Lower leg skin (tissue), 4 donors: ENCODE measurements around the gene GPBAR1. TPM values are rescaled to one million over a fixed set of nuclear protein-coding genes. Genes with fewer than 3 reads are reported as not detected.

Experiments
- DNase-seq, 2 donors: peaks; one replicate each; pipeline ENCODE4 v3.0.0-alpha.2; 2019; ENCODE audit warnings: low spot score in 2 of 2
- H3K4me3 ChIP-seq: fragments of 200-600 bp; sonication (generic); 2 replicates; pipeline ENCODE4 v1.5.1; 2017; ENCODE audit warnings: mild to moderate bottlenecking, low read depth; ENCODE audit not compliant: poor library complexity, severe bottlenecking
- POLR2A ChIP-seq, 2 donors: fragments of 450-650 bp; IDR thresholded peaks; one replicate each; pipeline ENCODE4 v1.6.1; 2016 to 2017; ENCODE audit warnings: antibody characterized with exemption in 2 of 2, mild to moderate bottlenecking in 1 of 2, moderate library complexity in 1 of 2
- WGBS, 2 donors: methylation state at CpG; one replicate each; pipeline ENCODE4 v1.1.5; 2018; 5-methylcytosine and 5-hydroxymethylcytosine counted together
- intact Hi-C: fragments of 100-400 bp; cut with DNase I; formaldehyde crosslinking; loops from one replicate; pipeline ENCODE4 v1.15.0; 2023; ENCODE audit warnings: low total_unique reads
- total RNA-seq, 4 donors: library from RNA; depleted of rRNA; stranded (reverse); fragments of >200 nt; gene quantifications; one replicate each; pipeline ENCODE4 v1.1.0, GENCODE V29; 2016
- TF ChIP-seq, protein P1 (sequence below), 3 donors: fragments of 450-650 bp; IDR thresholded peaks; one replicate each; pipeline ENCODE4 v1.5.1; 2016; ENCODE audit warnings: antibody characterized with exemption in 3 of 3, mild to moderate bottlenecking in 3 of 3, moderate library complexity in 2 of 3

The GPBAR1 gene
- total RNA-seq, 4 donors from 2014 or later: 0.34 to 1.7 (median 1.4) TPM

DNA sequence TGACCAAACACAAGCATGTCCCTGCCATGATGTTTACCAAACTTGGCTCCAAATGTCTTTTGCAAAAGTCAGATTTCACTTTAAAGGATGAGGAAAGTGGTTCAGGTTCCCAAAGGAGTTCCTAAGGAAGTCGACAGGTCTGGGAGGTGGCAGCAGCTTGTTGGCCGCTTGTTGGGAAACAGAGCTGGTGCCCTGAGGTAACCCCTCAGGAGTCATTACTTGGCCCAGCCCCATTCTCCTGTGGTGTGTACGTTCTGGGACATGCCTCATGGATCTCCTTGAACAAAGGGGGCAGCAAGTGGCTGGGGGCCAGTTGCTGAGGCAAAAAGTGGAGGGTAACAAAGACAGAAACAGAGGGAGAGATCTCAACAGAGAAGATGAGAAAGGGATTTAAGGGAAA is 20.6 kb downstream of the GPBAR1 start:
- no peak for TF ChIP-seq POLR2A (IDR thresholded peaks at IDR 0.05)
- TF ChIP-seq, protein P1, sequence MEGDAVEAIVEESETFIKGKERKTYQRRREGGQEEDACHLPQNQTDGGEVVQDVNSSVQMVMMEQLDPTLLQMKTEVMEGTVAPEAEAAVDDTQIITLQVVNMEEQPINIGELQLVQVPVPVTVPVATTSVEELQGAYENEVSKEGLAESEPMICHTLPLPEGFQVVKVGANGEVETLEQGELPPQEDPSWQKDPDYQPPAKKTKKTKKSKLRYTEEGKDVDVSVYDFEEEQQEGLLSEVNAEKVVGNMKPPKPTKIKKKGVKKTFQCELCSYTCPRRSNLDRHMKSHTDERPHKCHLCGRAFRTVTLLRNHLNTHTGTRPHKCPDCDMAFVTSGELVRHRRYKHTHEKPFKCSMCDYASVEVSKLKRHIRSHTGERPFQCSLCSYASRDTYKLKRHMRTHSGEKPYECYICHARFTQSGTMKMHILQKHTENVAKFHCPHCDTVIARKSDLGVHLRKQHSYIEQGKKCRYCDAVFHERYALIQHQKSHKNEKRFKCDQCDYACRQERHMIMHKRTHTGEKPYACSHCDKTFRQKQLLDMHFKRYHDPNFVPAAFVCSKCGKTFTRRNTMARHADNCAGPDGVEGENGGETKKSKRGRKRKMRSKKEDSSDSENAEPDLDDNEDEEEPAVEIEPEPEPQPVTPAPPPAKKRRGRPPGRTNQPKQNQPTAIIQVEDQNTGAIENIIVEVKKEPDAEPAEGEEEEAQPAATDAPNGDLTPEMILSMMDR (IDR thresholded peaks at IDR 0.05): no peak
- intact Hi-C loops: no loop called here
- no peak for DNase-seq
- WGBS, 2 donors: 38 to 47% methylated on average over 3 of the region's 3 CpGs
- no peak overlapping the region for H3K4me3 ChIP-seq

DNA sequence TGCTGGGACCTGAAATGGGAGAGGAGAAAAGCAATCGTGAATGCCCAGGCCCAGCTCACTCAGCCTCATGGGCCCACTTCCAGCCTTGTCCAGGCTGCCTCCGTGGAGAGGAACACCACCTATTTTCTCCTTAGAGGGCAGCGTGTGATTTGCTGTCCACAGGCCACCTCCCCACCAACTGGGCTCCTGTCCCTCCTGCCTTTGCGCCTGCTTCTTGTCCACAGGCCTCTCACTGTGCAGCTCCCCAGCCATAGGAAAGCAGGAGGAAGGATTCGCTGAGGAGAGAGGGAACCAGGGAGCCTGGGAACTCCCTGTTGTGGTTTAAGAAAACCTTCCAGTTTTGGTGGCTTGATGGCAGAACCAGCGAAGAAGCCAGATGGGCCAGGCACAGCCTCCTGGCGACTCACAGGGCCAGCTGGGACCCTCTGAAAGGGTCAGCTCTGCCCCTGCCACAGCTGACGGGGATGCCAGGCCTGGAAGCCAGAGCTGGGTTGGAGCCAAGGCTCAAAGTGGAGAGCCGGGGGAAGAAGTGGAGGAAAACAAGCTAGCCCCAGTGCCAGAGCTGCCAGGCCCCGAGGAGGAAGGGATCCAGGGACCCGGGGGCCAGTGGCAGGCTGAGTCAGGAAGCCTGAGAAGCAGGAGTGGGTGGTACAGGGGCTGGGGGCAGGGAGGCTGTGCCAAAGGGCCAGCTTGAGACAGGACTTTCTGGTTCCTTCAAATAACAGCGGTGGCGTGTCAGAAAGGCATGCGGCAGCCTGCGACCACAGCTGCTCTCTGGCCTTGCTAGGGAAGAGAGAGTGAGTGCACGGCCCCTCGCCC is 21.6 kb downstream of the GPBAR1 start:
- DNase-seq: no peak
- intact Hi-C loops: no loop called here
- 22 to 31% methylated on average over 17 of the region's 17 CpGs for WGBS, 2 donors
- no peak overlapping the region for H3K4me3 ChIP-seq
- TF ChIP-seq POLR2A (IDR thresholded peaks at IDR 0.05): no peak
- TF ChIP-seq, protein P1 (IDR thresholded peaks at IDR 0.05): no peak

DNA sequence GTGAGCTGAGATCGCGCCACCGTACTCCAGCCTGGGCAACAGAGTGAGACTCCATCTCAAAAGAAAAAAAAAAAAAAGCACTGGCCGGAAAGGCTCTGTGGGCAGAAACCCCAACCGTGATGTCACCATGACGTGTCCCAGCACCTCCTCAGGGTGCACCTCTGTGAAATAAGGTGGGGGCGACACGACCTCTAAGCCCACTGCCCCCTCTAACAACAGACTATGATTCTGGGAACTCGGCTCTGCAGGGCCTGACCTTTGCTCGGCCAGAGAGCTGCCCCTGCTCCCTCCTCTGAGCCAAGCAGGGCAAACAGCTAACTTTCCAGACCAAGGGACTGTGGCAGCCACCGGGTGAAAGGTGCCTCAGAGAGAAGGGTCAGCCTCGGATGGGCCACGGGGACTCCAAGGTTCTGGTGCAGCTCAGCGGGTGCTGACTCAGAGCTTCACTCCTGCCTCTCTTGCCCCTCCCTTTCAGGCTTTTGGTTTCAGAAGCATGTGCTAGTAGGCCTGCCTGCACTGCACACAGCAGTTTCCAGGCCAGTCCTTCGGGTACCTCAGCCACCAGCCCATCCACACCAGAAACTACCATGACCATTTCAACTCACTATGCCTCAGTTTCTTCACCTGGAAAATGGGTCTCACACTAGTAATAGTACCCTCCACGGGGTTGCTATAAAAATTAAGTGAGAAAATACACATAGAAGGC is 23.4 kb downstream of the GPBAR1 start:
- H3K4me3 ChIP-seq: no peak overlapping the region
- TF ChIP-seq, protein P1 (IDR thresholded peaks at IDR 0.05): no peak
- TF ChIP-seq POLR2A (IDR thresholded peaks at IDR 0.05): no peak
- intact Hi-C loops: no loop called here
- DNase-seq: no peak
- 33 to 44% methylated on average over 16 of the region's 16 CpGs for WGBS, 2 donors

- WGBS, 2 donors: 8 to 22% methylated on average over 6 of the region's 6 CpGs
- peak in 1 of 2 donors; percentile 66 for DNase-seq
- no peak overlapping the region for H3K4me3 ChIP-seq
- intact Hi-C loops: no loop called here
- TF ChIP-seq, protein P1 (IDR thresholded peaks at IDR 0.05): no peak
- TF ChIP-seq POLR2A (IDR thresholded peaks at IDR 0.05): no peak
These were observed 24.8 kb downstream of the GPBAR1 start for GRCh38 chr2:218285604-218286003.

DNA sequence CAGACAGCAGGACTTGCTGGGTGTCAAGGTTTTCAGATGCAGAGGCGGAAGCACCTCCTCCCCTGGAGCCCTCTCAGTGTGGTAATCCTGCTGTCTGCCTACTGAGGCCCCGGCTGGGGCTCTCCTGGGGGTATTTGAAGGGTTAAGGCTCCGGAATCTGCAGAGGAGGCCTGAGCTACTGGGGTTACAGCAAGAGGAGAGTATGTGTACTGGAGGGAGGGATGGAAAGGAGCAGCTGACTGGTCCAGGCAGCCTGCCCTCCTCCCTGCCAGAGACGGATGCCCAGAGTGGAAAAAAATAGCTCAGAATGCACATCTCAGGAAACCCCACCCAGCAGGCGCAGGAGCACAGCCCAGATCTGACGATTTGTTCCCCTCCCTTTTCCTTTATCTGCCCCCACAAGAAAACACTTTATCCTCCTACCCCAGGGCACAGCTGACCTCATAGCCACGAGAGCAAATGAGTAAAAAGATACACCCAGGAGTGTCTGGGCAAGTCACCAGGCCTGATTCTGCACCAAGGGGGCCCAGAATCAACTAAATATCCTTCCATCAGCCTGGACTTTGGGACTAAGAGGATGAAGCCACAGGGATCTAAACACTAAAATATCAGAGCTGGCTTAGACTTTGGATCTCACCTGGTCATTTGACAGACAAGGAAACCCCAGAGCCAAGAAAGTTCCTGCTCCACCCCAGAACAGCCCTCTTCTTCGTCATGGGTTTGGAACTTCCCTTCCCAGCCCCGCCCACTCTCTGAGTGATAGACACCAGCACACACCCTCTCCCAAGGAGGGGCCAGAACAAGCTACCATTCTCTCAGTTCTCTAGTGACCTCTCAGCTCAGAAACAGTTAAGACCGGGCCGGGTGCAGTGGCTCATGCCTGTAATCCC is 26.0 kb downstream of the GPBAR1 start:
- 1 to 5% methylated on average over 10 to 11 of the region's 11 CpGs for WGBS, 2 donors
- TF ChIP-seq, protein P1 (IDR thresholded peaks at IDR 0.05): no peak
- no peak for TF ChIP-seq POLR2A (IDR thresholded peaks at IDR 0.05)
- peak; percentile 96 to 98 for DNase-seq
- H3K4me3 ChIP-seq: no peak overlapping the region
- intact Hi-C loops: no loop called here
